Mesendoderm (in vitro differentiated cells): ENCODE results near the gene NLN.
A peak's percentile ranks its signal among the peaks of the same experiment; 100 is the strongest.
"Not testable (repeated sequence)": the region's sequence is repeated elsewhere in the genome, so short reads cannot be mapped to it uniquely, and the experiment has no call there.

ENCODE experiments used
- DNase-seq: peaks from one replicate; pipeline ENCODE4 v3.0.0; 2013
- H2AK5ac ChIP-seq: 2 replicates; pipeline ENCODE4 v1.6.1; 2013; ENCODE audit warnings: low read length, inconsistent platforms
- H2BK120ac ChIP-seq: 2 replicates; pipeline ENCODE4 v1.6.1; 2013; ENCODE audit warnings: low read depth, mild to moderate bottlenecking, low read length, moderate library complexity, mixed read lengths
- H2BK15ac ChIP-seq: replicated peaks from 2 replicates; pipeline ENCODE4 v1.6.1; 2013; ENCODE audit warnings: low read depth, mild to moderate bottlenecking, moderate library complexity
- H2BK5ac ChIP-seq: 2 replicates; pipeline ENCODE4 v1.6.1; 2013; ENCODE audit warnings: low read length, inconsistent platforms
- H3K18ac ChIP-seq: 2 replicates; pipeline ENCODE4 v1.6.1; 2013; ENCODE audit warnings: mild to moderate bottlenecking, low read length, mixed read lengths
- H3K23ac ChIP-seq: one replicate; pipeline ENCODE4 v1.6.1; 2013; ENCODE audit warnings: low read length
- H3K27ac ChIP-seq: 2 replicates; pipeline ENCODE4 v1.5.1; 2013; ENCODE audit warnings: low read depth, mild to moderate bottlenecking, inconsistent platforms, low read length, moderate library complexity
- H3K27me3 ChIP-seq: 2 replicates; pipeline ENCODE4 v1.6.1; 2013; ENCODE audit warnings: low read length, control low read depth, mild to moderate bottlenecking, inconsistent platforms; ENCODE audit not compliant: insufficient read depth, poor library complexity
- H3K36me3 ChIP-seq: 2 replicates; pipeline ENCODE4 v1.6.1; 2013; ENCODE audit warnings: low read length, inconsistent platforms; ENCODE audit not compliant: control insufficient read depth, insufficient read depth
- H3K4ac ChIP-seq: one replicate; pipeline ENCODE4 v1.6.1; 2013; ENCODE audit warnings: low read depth, mild to moderate bottlenecking, low read length, moderate library complexity
- H3K4me1 ChIP-seq: 2 replicates; pipeline ENCODE4 v1.6.1; 2013; ENCODE audit warnings: low read depth, low read length, inconsistent platforms; ENCODE audit not compliant: control insufficient read depth
- H3K4me2 ChIP-seq: 2 replicates; pipeline ENCODE4 v1.6.1; 2013; ENCODE audit warnings: low read length
- H3K4me3 ChIP-seq: 2 replicates; pipeline ENCODE4 v1.5.1; 2013; ENCODE audit warnings: mild to moderate bottlenecking, low read length
- H3K56ac ChIP-seq: one replicate; pipeline ENCODE4 v1.6.1; 2013; ENCODE audit warnings: low read length
- H3K79me1 ChIP-seq: 2 replicates; pipeline ENCODE4 v1.6.1; 2013; ENCODE audit warnings: low read length, inconsistent platforms
- H3K79me2 ChIP-seq: 2 replicates; pipeline ENCODE4 v1.6.1; 2013; ENCODE audit warnings: mild to moderate bottlenecking, low read length; ENCODE audit not compliant: control insufficient read depth, insufficient read depth
- H3K9ac ChIP-seq: 2 replicates; pipeline ENCODE4 v1.6.1; 2013; ENCODE audit warnings: low read length, inconsistent platforms
- H4K5ac ChIP-seq: one replicate; pipeline ENCODE4 v1.6.1; 2013; ENCODE audit warnings: low read length
- H4K8ac ChIP-seq: one replicate; pipeline ENCODE4 v1.6.1; 2013; ENCODE audit warnings: low read depth, mild to moderate bottlenecking, control low read depth, low read length, moderate library complexity
- WGBS: extraction: QIAGEN DNeasy Blood & Tissue Kit; methylation state at CpG from one replicate; pipeline ENCODE4 v1.1.7; 2013; ENCODE audit warnings: low lambda C conversion rate, missing lambda C conversion rate; ENCODE audit not compliant: insufficient coverage; ENCODE audit errors: extremely low coverage; 5-methylcytosine and 5-hydroxymethylcytosine counted together

The NLN gene

DNA sequence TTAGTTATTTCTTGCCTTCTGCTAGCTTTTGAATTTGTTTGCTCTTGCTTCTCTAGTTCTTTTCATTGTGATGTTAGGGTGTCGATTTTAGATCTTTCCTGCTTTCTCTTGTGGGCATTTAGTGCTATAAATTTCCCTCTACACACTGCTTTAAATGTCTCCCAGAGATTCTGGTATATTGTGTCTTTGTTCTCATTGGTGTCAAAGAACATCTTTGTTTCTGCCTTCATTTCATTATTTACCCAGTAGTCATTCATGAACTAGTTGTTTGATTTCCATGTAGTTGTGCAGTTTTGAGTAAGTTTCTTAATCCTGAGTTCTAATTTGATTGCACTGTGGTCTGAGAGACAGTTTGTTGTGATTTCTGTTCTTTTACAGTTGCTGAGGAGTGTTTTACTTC is 127.9 kb downstream of the NLN start:
- not testable (repeated sequence) for H3K36me3 ChIP-seq, H2AK5ac ChIP-seq, H3K79me1 ChIP-seq, H4K5ac ChIP-seq, H3K23ac ChIP-seq, H3K4me2 ChIP-seq, H3K4me1 ChIP-seq, H2BK5ac ChIP-seq, H3K4ac ChIP-seq, DNase-seq, H4K8ac ChIP-seq, H2BK15ac ChIP-seq, H2BK120ac ChIP-seq, H3K27me3 ChIP-seq, H3K4me3 ChIP-seq, H3K27ac ChIP-seq, H3K79me2 ChIP-seq, H3K18ac ChIP-seq, H3K56ac ChIP-seq, H3K9ac ChIP-seq
- no CpG with 5 or more reads among the region's 1 CpG for WGBS

DNA sequence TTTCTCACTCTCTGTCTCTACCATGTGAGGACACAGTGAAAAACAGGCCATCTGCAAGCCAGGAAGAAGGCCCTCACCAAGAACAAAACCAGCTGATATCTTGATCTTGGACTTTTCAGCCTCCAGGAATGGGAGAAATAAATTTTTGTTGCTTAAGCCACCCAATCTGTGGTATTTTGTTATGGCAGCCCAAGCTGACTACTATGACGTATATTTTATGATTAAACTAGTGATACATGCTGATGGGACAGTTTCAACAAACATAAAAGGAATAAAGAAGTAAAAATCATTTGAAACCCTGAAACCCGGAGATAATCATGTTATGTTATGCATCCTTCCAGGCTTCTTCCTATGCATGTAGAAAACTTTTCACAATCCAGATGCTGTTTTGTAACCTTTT is 132.9 kb downstream of the NLN start:
- Histone ChIP-seq H3K27ac (no peak overlapping the region), H3K79me1 (no peaks in the 10 kb centered on the region), H2BK5ac (no peak overlapping the region), H3K4me3 (no peak overlapping the region), H3K4me1 (no peaks in the 10 kb centered on the region), H3K79me2 (no peaks in the 10 kb centered on the region), H3K4ac (no peak overlapping the region), H2AK5ac (no peak overlapping the region), H3K23ac (no peak overlapping the region), H3K9ac (no peak overlapping the region), H3K18ac (no peak overlapping the region), H2BK15ac (no peak overlapping the region), H4K5ac (no peak overlapping the region), H3K27me3 (no peaks in the 10 kb centered on the region), H2BK120ac (no peak overlapping the region), H3K56ac (no peak overlapping the region), H3K4me2 (no peak overlapping the region), H4K8ac (no peak overlapping the region), H3K36me3 (no peaks in the 10 kb centered on the region)
- no CpG with 5 or more reads among the region's 2 CpGs for WGBS
- DNase-seq, result no peak

DNA sequence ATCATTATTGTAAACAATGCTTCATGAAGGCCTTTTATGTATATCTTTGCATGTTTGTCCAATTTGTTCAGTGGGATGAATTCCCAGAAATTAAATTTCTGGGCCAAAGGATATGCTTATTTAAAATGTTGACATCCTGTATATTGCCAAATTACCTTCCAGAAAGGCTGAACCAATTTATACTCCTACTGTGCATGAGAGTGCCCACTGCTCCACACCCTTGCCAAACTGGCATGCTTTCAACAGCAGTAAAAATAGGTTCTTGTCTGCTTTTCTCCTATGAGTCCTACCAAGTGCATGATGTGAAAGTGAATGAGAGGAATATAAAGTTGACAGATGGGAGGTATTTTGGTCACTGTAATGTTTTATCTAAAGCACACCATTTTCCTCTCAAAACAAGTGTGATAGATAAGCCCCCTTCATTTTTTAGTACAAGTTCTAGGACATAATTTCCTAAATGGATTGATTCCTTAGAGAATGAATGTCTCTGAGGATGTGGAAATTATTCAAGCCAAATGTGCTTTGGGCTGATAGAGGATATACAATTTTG is 133.8 kb downstream of the NLN start:
- no peak overlapping the region for H2BK15ac ChIP-seq
- no peak overlapping the region for H2BK120ac ChIP-seq
- H4K5ac ChIP-seq, result no peak overlapping the region
- DNase-seq, result no peak
- no peak overlapping the region for H3K4ac ChIP-seq
- no peak overlapping the region for H3K9ac ChIP-seq
- no peak overlapping the region for H4K8ac ChIP-seq
- H3K56ac ChIP-seq, result no peak overlapping the region
- no peak overlapping the region for H2AK5ac ChIP-seq
- H3K4me2 ChIP-seq, result no peak overlapping the region
- no peaks in the 10 kb centered on the region for H3K27me3 ChIP-seq
- H3K4me3 ChIP-seq, result no peak overlapping the region
- no peaks in the 10 kb centered on the region for H3K79me2 ChIP-seq
- H3K79me1 ChIP-seq, result no peaks in the 10 kb centered on the region
- H3K36me3 ChIP-seq, result no peaks in the 10 kb centered on the region
- no peaks in the 10 kb centered on the region for H3K4me1 ChIP-seq
- H3K27ac ChIP-seq, result no peak overlapping the region
- H3K18ac ChIP-seq, result no peak overlapping the region
- no peak overlapping the region for H3K23ac ChIP-seq
- H2BK5ac ChIP-seq, result no peak overlapping the region

DNA sequence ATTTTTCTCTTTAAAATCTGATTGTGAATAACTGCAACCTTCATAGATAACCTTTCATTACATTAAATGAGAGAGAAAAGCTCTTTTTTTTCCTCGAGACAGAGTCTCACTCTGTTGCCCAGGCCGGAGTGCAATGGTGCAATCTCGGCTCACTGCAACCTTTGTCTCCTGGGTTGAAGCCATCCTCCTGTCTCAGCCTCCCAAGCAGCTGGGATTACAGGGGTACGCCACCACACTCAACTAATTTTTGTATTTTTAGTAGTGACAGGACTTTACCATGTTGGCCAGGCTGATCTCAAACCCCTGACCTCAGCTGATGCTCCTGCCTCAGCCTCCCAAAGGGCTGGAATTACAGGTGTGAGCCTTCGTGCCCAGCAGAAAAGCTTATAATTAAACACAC is 134.5 kb downstream of the NLN start:
- no peak overlapping the region for H3K4me2 ChIP-seq
- no peak overlapping the region for H3K27ac ChIP-seq
- H2BK120ac ChIP-seq, result no peak overlapping the region
- H3K79me1 ChIP-seq, result no peaks in the 10 kb centered on the region
- H3K4me3 ChIP-seq, result no peak overlapping the region
- no peak overlapping the region for H3K4ac ChIP-seq
- H3K36me3 ChIP-seq, result no peaks in the 10 kb centered on the region
- H3K23ac ChIP-seq, result no peak overlapping the region
- no peak for DNase-seq
- no CpG with 5 or more reads among the region's 5 CpGs for WGBS
- no peak overlapping the region for H3K56ac ChIP-seq
- H2BK5ac ChIP-seq, result no peak overlapping the region
- no peaks in the 10 kb centered on the region for H3K4me1 ChIP-seq
- no peak overlapping the region for H3K9ac ChIP-seq
- no peak overlapping the region for H2AK5ac ChIP-seq
- no peak overlapping the region for H2BK15ac ChIP-seq
- no peaks in the 10 kb centered on the region for H3K27me3 ChIP-seq
- H3K18ac ChIP-seq, result no peak overlapping the region
- no peaks in the 10 kb centered on the region for H3K79me2 ChIP-seq
- no peak overlapping the region for H4K5ac ChIP-seq
- H4K8ac ChIP-seq, result no peak overlapping the region

DNA sequence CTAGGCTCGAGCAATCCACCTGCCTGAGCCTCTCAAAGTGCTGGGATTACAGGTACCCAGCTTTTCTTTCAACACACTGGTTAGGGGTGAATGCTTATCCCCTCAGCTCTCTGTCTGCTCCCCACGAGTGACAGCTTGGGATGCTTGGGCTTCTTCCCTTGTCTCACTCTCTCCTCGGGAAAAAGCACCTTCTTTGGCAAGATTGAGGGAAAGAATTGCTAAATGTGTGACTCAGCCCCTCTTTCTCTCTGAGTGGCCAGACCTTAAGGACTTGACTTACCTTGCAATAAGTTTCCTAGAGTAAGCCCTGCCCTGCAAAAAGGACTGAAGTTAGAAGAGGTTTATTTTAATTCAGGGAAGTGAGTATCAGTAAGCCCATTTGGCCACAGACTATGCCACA is 136.3 kb downstream of the NLN start:
- DNase-seq, result no peak
- Histone ChIP-seq H2BK120ac (no peak overlapping the region), H3K27ac (no peak overlapping the region), H3K4ac (no peak overlapping the region), H3K23ac (no peak overlapping the region), H2BK15ac (no peak overlapping the region), H3K18ac (no peak overlapping the region), H3K27me3 (no peaks in the 10 kb centered on the region), H3K36me3 (no peaks in the 10 kb centered on the region), H3K79me1 (no peaks in the 10 kb centered on the region), H2AK5ac (no peak overlapping the region), H4K8ac (no peak overlapping the region), H4K5ac (no peak overlapping the region), H3K4me2 (no peak overlapping the region), H3K4me1 (no peaks in the 10 kb centered on the region), H3K56ac (no peak overlapping the region), H3K79me2 (no peaks in the 10 kb centered on the region), H3K9ac (no peak overlapping the region), H3K4me3 (no peak overlapping the region), H2BK5ac (no peak overlapping the region)
- WGBS, result no CpG with 5 or more reads among the region's 3 CpGs

DNA sequence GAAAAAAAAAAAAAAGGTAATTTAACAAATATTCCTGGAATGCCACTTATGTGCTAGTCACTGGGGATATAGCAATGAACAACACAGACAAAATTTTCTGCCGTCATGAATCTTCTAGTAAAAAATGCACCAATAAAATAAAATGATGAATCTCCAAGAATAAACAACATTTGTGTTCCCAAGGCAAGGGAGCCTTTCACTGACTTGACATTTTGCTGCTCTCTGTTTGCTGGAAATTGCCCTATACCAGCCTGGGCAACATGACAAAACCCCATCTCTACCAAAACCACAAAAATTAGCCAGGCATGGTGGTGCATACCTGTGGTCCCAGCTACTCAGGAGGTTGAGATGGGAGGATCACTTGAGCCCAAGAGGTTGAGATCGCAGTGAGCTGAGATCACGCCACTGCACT is 139.8 kb downstream of the NLN start:
- WGBS, result no CpG with 5 or more reads among the region's 3 CpGs
- no peaks in the 10 kb centered on the region for H3K27me3 ChIP-seq
- no peak overlapping the region for H3K56ac ChIP-seq
- H3K9ac ChIP-seq, result no peak overlapping the region
- peak; percentile 57 for DNase-seq
- no peak overlapping the region for H3K18ac ChIP-seq
- no peak overlapping the region for H2AK5ac ChIP-seq
- no peak overlapping the region for H3K4me2 ChIP-seq
- H2BK15ac ChIP-seq, result no peak overlapping the region
- no peak overlapping the region for H3K4me3 ChIP-seq
- H2BK5ac ChIP-seq, result no peak overlapping the region
- no peak overlapping the region for H4K8ac ChIP-seq
- H3K4ac ChIP-seq, result no peak overlapping the region
- H3K36me3 ChIP-seq, result no peaks in the 10 kb centered on the region
- H3K4me1 ChIP-seq, result no peaks in the 10 kb centered on the region
- H3K23ac ChIP-seq, result no peak overlapping the region
- H3K79me2 ChIP-seq, result no peaks in the 10 kb centered on the region
- no peak overlapping the region for H4K5ac ChIP-seq
- H3K79me1 ChIP-seq, result no peaks in the 10 kb centered on the region
- H3K27ac ChIP-seq, result no peak overlapping the region
- no peak overlapping the region for H2BK120ac ChIP-seq
